HG02610 (cell line): Measurements from ENCODE around the gene RALBP1.
"Not testable (repeated sequence)": the region's sequence is repeated elsewhere in the genome, so short reads cannot be mapped to it uniquely, and the experiment has no call there.

Source experiments
- ATAC-seq: cut with Tn5 transposase; IDR thresholded peaks from one replicate; pipeline ENCODE4 v1.9.1; 2021; ENCODE audit warnings: mild to moderate bottlenecking, moderate library complexity; ENCODE audit not compliant: unreplicated experiment

The RALBP1 gene

GRCh38 chr18:9454061-9454703 is 21.1 kb upstream of the RALBP1 start:
- no peak for ATAC-seq

- no peak for ATAC-seq
Observed at GRCh38 chr18:9455718-9456511, 19.4 kb upstream of the RALBP1 start.

GRCh38 chr18:9466127-9466526 is 9.2 kb upstream of the RALBP1 start:
- ATAC-seq: no peak

- ATAC-seq: no peak
Observed at GRCh38 chr18:9466846-9467245, 8.5 kb upstream of the RALBP1 start.

GRCh38 chr18:9468998-9469397 is 6.3 kb upstream of the RALBP1 start:
- no peak for ATAC-seq

- no peak for ATAC-seq
Observed at GRCh38 chr18:9469685-9470084, 5.6 kb upstream of the RALBP1 start.

- ATAC-seq: peak; percentile 17
Observed at GRCh38 chr18:9474108-9474982, 968 bp upstream of the RALBP1 start.

GRCh38 chr18:9475643-9476591 is 604 bp downstream of the RALBP1 start:
- no peak for ATAC-seq

GRCh38 chr18:9476949-9477348 is 1.6 kb downstream of the RALBP1 start:
- ATAC-seq: not testable (repeated sequence)

GRCh38 chr18:9477509-9477908 is 2.2 kb downstream of the RALBP1 start:
- no peak for ATAC-seq

- ATAC-seq: no peak
Observed at GRCh38 chr18:9478545-9478944, 3.2 kb downstream of the RALBP1 start.

- no peak for ATAC-seq
Observed at GRCh38 chr18:9482790-9483189, 7.5 kb downstream of the RALBP1 start.

GRCh38 chr18:9483526-9483925 is 8.2 kb downstream of the RALBP1 start:
- ATAC-seq: no peak

- not testable (repeated sequence) for ATAC-seq
Observed at GRCh38 chr18:9484856-9485255, 9.5 kb downstream of the RALBP1 start.

GRCh38 chr18:9488538-9488937 is 13.2 kb downstream of the RALBP1 start:
- no peak for ATAC-seq

- no peak for ATAC-seq
Observed at GRCh38 chr18:9494778-9495331, 19.5 kb downstream of the RALBP1 start.

- ATAC-seq: no peak
Observed at GRCh38 chr18:9495465-9495864, 20.2 kb downstream of the RALBP1 start.

- no peak for ATAC-seq
Observed at GRCh38 chr18:9495916-9496705, 20.8 kb downstream of the RALBP1 start.

- ATAC-seq: no peak
Observed at GRCh38 chr18:9506046-9506792, 30.9 kb downstream of the RALBP1 start.
